SK-N-MC (cell line): ENCODE data around the gene ERCC4.

Experiments used
- EZH2 ChIP-seq: fragments of 200-600 bp; sonication (generic); IDR thresholded peaks from one replicate; pipeline ENCODE4 v1.6.1; 2017; ENCODE audit warnings: antibody characterized with exemption
- POLR2AphosphoS5 ChIP-seq: IDR thresholded peaks from 2 replicates; pipeline ENCODE4 v1.6.1; 2012; ENCODE audit warnings: mild to moderate bottlenecking, low read depth, low read length, borderline replicate concordance

DNA sequence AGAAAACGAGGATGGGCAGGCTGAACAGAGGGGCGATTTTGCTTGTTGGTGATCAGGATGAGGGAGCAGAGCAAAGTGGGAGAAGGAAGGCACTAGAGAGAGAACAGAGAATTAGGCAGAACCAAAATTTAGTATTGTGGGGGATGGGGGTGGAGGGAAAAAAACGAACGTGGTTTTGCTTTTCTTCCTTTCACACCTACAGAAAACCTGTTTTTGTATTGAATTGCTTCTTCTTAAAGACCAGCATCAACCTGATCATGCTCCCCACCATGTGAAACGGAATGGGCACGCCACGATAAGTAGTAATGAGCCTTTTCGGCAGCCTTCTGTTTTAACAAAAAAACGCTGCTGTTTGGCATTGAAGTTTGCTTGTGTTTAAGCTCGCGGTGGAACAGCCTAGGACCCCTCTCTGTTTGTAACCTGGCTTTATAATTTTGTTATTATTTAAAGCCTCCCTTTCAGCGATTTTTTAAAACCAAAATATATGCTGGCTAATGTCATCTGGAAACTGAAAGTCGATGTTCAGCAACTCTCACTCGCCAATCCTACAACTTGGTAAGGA is 36.8 kb downstream of the ERCC4 start:
- TF ChIP-seq POLR2AphosphoS5, result no peak
- no peak for TF ChIP-seq EZH2
